NCI-H82 (cell line): Measurements from ENCODE around the gene ALK.

Source experiments
- DNase-seq: peaks from one replicate; lab custom pipeline; 2025; lab: John Stamatoyannopoulos, UW

Gene ALK

DNA sequence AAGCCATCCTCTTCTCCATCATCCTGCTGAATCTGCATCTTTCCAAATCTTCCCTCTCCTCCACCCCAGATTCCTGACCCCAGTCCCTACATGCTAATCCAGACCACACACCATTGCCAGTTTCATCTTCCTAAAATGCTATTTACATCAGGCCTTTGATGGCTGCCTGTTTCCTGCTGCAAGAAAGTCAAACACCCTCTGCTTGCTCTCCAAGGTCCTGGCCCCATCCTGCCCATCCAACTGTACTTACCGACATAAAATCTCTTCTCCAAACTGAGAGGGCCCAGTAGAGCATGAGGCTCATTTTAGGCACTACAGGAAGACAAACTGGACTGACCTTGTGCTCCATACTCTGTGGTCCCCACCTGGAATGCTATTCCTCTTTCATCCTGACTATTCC, 19.0 kb downstream of the ALK start:
- no peak for DNase-seq

DNA sequence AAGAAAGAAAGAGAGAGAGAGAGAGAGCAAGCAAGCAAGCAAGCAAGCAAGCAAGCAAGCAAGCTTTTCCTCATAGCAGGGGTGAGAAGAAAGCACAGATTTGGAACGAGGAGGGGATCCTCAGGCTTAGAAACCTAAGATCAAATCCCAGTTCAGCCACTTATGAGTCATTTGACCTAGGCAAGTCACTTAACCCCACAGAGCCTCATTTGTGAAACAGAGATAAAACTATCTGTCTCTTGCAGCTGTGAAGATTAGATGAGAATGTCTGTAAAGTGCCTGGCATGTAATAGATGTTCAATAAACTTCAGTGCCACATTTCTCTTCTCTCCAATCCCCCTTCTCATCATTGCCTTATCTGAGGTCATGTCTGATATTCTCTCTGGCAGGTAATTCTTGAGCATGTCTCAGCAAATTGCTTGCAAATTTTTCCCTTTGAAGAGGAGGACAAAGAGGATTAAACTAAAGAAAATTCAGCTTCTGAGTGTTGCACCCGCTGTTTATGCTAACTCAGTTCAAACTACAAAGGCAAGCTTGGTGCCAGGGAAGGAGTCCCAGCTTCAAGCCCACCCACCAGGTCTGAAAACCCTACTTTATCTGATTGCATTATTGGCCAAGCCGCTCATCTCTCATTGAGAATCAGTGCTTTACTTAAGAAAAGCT, 20.3 kb downstream of the ALK start:
- DNase-seq, result no peak

DNA sequence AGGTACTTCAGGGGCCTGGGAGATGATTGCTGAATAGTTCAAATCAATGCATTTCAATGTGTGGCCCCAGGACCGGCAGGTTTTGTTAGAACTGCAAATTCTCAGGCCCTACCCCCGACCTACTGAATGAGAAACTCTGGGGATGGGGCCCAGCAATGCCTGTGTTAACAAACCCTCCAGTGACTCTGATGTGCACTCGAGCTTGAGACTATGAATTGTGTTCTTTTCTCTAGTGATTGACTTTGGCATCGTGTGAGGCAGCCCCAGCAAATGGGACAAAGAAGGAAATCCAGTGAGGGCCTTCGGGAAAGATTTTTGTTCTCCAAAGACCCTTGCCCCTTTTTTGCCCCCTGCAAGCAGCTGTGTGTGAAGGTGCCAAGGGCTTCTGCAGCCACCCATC, 22.4 kb downstream of the ALK start:
- DNase-seq, result no peak

DNA sequence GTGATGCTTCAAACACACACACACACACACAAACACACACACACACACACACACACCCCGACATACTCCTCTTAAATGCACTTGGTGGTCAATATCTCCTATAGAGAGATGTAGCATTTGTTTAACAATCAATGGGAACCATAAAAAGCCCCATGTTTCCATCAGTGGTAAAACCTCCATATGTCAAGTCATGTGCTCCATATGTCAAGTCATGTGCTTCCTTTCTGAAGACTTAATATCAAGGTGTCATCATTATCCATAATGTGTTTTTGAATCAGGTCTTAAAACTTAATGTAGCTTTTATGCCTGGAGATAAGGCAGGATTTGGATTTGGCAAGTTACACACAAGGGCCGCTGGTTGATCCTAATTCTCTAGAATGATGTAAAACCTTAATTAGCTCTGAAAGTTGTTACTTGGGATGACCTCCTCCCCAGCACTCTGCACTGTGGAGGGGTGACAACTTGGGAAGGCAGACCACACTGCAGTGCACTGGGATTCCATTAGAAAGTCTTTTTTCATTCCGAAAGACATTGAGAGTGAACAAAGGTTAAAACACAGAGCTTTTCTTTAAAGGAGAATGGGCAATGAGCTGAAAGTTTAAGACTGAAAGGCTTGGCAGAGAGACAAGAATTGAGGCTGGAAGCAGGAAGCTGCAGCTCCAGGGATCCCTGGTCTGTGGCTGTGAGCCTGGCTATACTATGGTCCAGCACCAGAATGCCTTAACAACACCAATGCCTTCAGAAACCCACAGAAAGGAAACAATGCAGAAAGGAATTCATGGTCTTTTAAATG, 26.4 kb downstream of the ALK start:
- peak; percentile 87 for DNase-seq

DNA sequence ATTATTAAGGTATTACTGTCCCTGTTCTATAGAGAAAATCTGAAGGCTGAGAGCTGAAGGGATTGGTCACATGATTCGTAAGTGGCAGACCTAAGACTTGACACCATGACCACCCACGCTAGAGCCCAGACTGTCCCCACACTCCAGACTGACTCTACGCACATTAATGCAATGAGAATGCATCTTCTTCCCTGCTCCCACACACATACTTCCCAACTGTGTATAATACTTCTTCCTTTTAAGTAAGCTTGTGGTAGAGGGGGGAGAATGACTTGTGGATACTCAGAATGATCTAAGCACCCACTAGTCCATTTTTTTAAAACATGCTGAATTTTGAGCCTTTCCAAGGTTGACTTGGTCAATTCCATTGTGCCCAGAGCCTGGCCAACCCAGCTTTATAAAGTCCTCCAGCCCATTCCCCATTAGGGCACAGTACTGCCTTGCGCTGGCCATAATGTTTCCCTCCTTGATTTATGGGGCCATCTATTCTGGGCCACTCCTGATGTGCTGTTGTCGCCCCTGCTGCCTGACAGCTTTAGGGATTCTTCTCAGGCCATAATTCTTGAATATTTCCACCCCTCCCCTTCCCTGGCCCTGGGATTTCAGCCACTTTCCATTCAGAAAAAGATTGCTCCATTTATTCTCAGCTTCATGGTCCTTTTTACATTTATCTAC, 28.7 kb downstream of the ALK start:
- no peak for DNase-seq

DNA sequence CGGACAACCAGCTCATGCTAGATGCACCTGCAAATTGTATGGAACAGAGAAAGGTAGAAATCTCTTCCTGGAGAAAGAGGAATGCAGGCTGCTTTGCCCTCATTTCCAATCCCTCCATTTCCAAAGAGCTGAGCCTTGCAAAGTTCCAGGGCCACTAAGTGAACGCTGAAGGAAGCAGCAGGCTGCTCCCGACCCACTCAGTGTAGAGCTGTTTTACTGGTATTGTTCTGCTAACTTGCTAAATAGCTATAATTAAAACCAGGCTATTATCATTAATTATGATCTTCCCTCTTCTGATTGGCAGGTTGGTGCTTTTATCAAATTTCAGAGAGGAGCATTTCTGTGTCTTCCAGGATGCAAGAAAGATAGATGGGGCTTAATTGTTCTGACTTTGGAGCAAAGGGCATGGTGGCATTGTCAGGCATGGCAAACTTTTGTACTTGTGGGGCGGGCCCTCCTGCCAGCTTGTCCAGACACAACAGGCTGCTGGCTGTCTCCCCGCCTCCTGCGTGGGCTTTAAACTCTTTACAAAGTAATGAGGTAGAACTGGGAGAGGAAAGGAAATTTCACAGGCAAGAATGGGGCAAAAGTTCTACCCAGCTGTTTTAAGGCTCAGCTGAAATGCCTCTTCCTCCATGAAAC, 40.2 kb downstream of the ALK start:
- no peak for DNase-seq

DNA sequence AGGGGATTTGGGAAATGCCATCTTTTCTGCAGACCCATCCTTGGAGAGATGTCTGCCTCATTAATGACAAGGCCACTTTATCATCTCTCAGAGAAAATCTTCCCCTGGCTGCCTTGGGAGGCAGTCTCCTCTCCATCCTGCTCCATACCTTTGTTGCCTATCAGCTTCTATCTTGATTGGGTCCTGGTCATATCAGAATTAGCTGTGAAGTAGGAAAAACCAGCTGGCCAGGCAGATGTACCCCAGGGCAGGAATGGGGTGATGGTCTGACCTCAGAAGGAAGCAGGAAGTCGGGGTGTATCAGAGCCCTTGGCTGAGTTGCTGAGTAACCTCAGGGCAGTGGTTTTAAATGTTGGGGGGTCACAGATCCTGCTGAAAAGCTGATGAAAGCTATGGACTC, 41.3 kb downstream of the ALK start:
- DNase-seq, result no peak

DNA sequence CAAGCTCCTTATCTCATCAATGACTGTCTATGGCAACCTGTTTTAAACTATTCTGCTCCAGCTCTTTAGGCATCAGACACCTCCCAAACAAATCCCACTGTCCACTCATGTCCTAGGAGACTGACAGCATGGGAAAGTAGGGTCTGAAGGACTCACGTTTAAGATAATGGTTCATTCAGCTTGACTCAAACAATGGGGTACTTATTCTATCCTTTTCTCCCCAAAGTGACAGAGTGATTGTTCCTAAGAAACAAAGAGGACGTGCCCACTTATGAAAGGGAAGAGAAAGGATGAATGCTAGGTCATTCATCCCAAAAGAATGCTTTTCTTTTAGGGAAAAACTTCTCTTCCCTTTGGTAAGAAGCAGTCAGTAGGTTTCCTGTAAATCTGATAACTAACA, 41.9 kb downstream of the ALK start:
- DNase-seq, result no peak

DNA sequence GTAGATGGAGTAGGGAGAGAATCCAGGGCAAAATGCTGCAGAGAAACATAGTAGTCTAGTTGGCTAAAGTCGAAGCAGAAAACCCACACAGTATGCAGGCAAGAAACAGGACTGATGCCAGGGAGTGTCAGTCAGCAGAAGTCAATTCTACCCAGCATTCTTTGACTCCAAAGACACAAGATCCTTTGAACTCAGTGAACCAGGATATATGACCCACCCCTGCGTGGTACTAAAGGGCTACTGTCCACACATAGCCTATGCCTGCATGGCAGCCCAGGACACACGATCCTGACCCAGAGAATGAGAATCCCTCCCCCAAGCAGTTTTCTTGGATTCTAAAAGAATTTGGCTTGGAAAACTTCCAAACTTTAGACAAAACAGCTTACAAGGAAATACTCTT, 42.5 kb downstream of the ALK start:
- DNase-seq, result no peak

DNA sequence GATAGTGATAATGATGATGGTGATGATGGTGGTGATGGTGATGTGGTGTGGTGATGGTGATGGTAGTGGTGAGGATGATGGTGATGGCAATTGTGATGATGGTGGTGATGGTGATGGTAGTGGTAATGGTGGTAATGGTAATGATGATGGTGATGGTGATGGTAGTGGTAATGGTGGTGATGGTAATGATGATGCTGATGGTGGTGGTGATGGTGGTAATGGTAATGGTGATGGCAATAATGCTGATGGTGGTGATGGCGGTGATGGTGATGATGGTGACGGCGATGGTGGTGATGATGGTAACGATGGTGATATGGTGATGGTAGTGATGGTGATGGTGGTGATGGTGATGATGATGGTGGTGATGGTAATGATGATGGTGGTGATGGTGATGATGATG, 45.0 kb downstream of the ALK start:
- no peak for DNase-seq

DNA sequence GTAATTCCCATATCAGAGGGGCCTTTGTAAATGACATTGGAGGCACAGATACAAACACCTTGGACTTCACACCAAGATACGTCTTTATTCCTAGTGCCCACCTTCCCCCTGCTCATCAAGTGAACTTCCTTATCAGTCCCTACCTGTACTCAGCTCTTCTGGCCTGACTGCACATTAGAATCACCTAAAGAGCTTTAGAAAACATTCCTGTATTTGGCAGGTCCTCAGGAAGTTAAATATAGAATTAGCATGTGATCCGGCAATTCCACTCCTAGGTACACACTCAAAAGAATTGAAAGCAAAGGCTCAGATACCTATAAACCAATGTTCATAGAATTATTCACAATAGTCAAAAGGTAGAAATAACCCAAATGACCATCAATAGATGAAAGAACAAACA, 46.6 kb downstream of the ALK start:
- no peak for DNase-seq

DNA sequence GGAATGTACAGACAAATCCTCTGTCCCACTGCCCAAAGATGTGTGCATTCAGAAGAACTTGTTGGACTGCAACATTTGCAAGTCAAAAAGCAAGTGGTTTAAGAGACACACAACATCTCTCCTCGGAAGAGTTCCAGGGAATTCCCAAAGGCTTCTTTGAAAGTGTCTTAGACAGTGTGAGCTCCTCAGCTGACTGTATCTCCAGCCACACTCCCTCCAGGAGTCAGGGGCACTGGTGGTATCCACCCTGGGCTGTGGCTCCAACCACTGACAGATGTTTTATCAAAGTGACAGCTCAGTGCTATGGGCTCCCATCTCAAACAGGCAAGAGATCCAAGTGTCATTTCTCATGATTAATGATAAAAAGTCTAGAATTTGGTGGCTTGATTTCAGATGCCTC, 48.5 kb downstream of the ALK start:
- DNase-seq, result no peak

DNA sequence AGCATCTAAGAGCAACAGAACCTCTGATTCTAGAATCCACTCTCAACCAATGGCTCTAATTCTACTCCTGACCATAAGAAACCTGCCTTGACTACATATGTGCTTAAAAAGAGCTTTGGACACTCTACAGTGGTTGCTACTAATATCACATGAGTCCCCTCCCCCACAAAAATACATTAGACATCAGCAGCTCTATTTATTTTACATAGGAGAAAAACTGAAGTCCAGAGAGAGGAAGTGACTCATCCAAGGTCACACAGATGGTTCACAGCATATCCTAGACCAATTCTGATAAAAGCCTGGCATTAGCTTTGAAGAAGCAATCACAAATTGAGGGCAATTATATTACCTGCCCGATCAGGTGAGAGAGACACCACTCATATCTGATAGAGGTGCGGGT, 49.8 kb downstream of the ALK start:
- DNase-seq, result no peak

DNA sequence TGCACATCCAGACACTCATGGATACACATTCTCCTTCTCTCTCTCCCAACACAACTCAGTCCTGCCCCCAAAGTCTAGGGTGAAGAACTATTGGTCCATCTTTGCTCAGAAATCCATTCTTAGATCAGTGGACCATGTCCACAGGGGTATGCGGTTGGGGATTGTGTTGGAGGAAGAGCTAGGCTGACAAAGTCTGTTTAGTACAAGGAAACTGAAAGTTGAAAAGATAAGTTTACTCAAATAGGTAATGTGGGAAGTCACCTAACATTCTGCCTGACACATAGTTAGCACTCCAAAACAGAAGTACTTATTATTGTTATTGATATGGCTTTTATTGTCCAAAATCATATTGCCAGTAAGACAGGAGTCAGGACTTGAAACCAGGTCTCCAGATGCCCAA, 55.9 kb downstream of the ALK start:
- no peak for DNase-seq

DNA sequence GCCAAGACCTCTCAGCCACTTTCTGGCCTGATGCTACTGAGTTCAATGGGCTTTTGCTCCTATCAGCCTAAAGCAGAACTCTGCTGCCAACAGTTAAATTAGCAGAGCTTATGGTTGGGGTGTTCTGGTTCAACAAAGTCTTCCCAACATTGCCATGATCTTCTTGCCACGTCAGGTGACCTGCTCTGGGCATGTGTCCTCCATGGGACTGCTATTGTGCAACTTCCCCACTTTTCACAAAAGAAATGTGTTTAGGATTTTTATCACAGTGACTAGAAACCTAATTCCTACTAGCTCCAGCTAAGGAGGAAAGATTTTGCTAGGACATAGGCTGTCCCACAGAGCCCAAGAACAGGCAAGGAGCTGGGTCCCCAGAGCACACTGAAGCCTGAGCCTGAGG, 56.4 kb downstream of the ALK start:
- no peak for DNase-seq

DNA sequence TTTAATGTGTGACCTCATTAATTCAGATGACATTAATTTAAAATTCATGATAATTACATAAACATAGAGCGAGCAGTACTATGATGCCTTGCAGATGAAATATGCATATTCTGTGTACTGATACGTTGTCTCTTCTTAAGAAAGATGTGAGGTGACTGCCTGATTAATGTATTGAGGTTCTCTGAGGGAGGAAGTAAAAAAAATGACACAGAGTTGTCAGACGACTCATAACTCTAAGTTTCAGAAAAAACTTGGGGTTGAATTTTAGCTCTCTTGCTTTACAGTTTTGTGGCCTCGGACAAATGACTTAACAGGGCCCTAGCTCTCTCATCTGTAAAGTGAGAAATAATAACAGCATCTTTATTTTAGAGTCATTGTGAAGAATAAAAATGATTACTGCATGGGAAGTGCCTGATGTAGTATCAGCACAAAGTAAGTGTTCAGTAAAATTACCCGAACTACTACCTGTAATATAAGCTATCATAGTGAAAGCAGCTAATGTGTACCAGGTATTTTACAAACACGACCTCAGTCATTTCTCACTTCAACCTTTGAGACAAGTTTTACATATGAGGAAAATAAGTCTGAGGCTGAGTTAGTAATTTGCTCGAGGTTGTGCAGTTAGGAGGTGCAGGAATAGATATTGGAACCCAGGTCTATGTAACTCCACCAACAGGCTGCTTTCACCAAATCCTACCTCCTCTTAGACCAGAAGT, 65.3 kb downstream of the ALK start:
- no peak for DNase-seq

DNA sequence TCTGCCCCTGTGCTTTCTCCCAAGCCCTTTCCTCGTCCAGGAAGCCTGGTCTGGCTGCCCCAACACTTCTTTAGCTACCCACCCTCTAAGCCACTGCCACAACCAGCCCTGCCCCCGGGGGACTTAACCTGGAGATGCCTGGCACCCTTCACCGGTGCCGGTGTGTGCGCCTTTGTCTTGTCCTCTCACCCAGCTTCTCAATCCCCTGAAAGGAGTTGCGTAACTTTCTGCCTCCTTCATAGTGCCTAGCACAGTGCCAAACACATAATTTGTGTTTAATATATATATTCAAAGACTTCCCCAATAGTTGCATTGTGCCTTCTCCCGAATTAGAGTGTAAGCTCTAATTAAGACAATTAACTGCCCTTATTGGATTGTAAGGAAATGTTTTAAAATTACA, 70.6 kb downstream of the ALK start:
- DNase-seq, result peak; percentile 43

DNA sequence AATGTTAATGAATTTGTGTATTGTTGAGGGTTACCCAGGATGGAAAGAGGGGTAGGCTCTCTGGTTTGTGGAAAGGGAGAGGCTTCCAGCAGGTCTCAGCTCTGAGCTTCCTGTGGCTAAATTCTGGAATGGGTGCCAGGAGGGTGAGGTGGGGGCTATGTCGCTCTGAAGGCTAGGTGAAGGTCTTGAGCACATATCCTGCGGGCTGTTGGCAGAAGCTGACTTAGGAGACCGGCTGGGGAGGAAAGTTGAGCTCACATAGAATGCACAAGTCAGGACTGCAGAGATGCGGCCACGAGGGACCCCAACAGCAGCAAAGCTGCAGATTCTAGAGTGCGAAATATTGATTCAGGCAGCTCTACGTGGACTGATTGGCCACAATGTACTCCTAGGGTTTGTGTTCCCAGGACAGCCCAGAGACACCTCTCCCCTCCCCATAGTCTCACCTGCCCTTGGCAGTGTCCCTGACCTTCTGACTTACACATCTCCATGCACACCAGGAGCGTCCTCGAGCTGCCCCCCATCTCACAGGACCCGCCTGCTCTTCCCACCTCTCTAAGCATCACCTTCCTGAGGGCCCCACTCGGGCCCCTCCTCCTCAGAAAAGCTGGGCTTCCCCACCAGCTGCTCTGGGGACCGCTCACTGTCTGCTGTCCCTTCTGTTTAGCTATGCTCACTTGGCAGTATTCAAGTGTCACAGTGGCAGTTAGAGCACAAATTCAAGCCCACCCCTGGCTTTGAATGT, 72.6 kb downstream of the ALK start:
- peak; percentile 72 for DNase-seq

DNA sequence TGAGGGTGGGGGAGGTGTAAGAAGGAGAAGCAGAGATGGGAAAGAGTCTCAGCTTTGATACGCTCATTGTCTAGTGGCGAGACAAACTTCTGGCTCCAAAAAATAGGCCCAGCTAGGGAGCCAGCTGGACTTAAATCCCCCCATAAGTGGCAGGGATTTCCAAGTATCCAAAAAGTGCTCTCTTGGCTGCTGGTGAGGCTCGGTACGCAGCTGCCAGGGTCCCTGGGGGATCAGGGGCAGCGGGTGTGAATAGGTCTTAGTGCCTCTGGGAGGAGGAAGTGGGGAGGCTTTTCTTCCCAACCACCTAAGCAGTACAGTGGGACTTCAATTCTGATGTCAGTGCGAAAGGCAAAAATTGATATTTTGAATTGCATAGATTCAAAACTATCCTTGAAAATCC, 73.5 kb downstream of the ALK start:
- DNase-seq, result peak; percentile 94

DNA sequence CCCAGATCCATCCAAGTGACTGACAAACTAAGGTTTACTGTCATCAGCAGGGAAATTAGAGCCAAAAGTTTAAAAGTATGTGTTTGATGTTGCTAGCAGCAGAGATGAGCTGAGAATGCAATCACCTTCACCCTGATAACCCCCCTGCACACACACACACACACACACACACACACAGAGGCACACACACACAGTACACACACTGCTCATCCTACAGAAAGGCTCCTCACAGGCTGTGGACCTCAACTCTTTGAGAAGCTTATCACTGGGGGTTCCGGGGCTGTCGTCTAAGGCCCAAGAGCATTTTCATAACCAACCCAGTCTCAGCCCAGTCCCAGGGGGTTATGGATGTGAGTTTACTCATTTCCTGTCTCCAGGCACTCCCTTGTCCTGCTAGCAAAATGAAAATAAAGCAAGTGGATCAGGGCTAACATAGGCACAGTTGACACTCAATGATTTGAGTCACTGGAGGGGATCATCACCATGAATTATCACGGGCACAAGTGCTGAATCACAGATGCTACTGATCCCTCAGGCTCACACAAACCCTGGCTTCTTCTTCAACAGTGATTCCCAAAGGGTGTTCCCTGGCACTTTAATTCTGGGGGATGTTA, 76.6 kb downstream of the ALK start:
- DNase-seq, result no peak

DNA sequence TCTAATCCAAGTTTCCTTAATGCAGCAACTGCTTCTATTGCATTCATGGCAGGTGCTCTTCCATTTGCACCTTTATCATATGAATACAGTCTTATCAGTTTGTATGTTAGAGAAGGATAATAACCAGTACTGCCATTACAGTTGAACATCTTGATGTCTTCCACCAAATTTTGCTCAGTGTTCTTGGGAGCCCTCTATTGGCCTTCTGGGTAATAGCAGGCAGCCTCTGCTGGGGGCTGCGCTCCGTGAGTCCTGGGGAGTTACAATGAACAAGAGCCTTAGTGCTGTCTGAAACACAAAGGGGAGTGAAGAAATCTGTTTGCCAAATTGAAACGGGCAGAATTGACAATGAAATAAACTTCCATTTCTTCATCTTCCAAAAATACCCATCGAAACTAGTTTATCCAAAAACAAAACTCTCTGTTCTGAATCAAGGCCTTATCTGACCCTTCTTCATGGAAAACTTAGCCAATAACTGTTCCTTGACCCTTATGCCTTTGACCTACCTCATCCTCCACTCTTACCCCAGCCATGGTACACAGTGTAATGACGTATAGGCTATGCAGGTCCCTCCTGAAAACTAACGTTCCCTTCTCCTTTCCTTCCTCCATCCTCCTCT, 79.9 kb downstream of the ALK start:
- peak; percentile 75 for DNase-seq
